LNCAP (cell line): ENCODE measurements around the gene ECE2.

ENCODE experiments used
- TF ChIP-seq, protein P1 (sequence below): fragments of 450-650 bp; IDR thresholded peaks from 2 replicates; pipeline ENCODE4 v1.5.1; 2017; ENCODE audit warnings: mild to moderate bottlenecking

Gene ECE2

GRCh38 chr3:184328516-184328915 lies 52.7 kb downstream of the ECE2 start:
- TF ChIP-seq, protein P1, sequence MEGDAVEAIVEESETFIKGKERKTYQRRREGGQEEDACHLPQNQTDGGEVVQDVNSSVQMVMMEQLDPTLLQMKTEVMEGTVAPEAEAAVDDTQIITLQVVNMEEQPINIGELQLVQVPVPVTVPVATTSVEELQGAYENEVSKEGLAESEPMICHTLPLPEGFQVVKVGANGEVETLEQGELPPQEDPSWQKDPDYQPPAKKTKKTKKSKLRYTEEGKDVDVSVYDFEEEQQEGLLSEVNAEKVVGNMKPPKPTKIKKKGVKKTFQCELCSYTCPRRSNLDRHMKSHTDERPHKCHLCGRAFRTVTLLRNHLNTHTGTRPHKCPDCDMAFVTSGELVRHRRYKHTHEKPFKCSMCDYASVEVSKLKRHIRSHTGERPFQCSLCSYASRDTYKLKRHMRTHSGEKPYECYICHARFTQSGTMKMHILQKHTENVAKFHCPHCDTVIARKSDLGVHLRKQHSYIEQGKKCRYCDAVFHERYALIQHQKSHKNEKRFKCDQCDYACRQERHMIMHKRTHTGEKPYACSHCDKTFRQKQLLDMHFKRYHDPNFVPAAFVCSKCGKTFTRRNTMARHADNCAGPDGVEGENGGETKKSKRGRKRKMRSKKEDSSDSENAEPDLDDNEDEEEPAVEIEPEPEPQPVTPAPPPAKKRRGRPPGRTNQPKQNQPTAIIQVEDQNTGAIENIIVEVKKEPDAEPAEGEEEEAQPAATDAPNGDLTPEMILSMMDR = no peak

GRCh38 chr3:184332370-184333090 lies 56.7 kb downstream of the ECE2 start:
- TF ChIP-seq, protein P1 = no peak

GRCh38 chr3:184333190-184333589 lies 57.4 kb downstream of the ECE2 start:
- TF ChIP-seq, protein P1 = no peak

DNA sequence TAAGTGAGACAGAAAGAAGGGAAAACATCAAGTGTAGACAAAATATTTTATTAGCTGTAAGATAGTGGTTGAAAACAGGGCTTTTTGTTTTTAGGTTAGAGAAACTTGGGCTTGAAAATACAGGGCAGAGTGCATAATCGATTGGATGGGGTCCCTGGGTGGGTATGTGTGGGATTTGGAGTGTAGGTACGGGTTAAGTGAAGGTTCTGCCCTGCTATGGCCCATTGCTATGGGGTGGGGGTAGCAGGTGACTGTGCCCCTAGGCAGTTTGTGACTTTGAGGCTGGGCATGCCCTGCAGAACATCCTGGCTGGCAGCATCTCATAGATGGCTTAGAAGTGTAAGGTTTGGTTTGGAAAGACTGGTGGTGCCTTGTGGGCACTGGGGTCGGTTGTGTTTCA lies 57.9 kb downstream of the ECE2 start:
- TF ChIP-seq, protein P1 = no peak

- TF ChIP-seq, protein P1 = no peak
Observed at GRCh38 chr3:184334470-184335158, 58.8 kb downstream of the ECE2 start.

DNA sequence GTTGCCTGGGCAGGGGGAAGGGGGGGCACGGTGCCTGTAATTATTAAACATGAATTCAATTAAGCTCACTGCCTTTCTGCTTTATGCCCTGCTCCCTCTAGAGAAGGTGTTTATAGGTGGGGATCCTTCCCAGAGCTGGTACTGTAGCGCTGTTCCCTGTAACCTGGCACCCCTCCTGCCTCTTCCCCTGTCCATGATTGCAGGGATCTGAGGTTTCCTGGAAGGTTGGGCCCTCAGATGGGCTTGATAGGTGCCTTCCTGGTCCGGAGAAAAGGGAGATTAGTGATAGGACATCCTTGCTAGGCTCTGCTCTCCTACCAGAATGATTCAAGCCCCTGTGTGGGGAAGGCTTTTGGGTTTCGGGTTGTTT lies 59.5 kb downstream of the ECE2 start:
- TF ChIP-seq, protein P1 = no peak

- TF ChIP-seq, protein P1 = no peak
Observed at GRCh38 chr3:184335661-184336546, 60.1 kb downstream of the ECE2 start.
